ENCODE data around the gene KCP.

Gene KCP

GRCh38 chr7:128831994-128832879 is 78.3 kb downstream of the KCP start:
- H3K27me3 ChIP-seq (replicated peaks in 2 of 5; ENCODE audit: control insufficient read depth in 4 of 5, insufficient read depth in 5 of 5, low read length in 4 of 5) = peaks cover 0 to 28% (median 4%) of the 10 kb centered on the region in 5 experiments
- WGBS (ENCODE audit: insufficient coverage) = 7% methylated on average over 7 of the region's 22 CpGs
- DNase-seq = peak in 2 of 3 donors; percentile 28 to 44
- POLR2A ChIA-PET = interaction anchor here (0.6 to 0.7 kb wide), 2 partner anchors 10 to 384 kb away, joined by 3 read pairs; no protein-coding TSS in a partner anchor
- H3K9me3 ChIP-seq (ENCODE audit: control extremely low read depth in 1 of 5, control insufficient read depth in 4 of 5, insufficient read depth in 2 of 5, low read depth in 1 of 5, low read length in 4 of 5) = no peaks in the 10 kb centered on the region
- CTCF ChIA-PET = interaction anchor here (0.9 to 3.6 kb wide), 11 partner anchors 10 to 51 kb away, joined by 3 to 28 read pairs (median 3); no protein-coding TSS in a partner anchor
- no peaks in the 10 kb centered on the region for H3K36me3 ChIP-seq (ENCODE audit: control insufficient read depth in 4 of 4, insufficient read depth in 4 of 4, low read length in 3 of 4)
- peak overlapping the region in 1 of 2 experiments; percentile 75 for H3K27ac ChIP-seq (ENCODE audit: insufficient read depth in 1 of 2, low read depth in 1 of 2, low read length in 2 of 2, poor library complexity in 1 of 2, severe bottlenecking in 2 of 2)
- H3K4me3 ChIP-seq (ENCODE audit: control insufficient read depth in 1 of 7, extremely low read depth in 1 of 7, insufficient read depth in 4 of 7, low read depth in 2 of 7, low read length in 6 of 7) = peak overlapping the region in 4 of 7 experiments; percentile 48 to 59 (median 50)
- peaks cover 0 to 45% (median 44%) of the 10 kb centered on the region in 4 experiments for H3K4me1 ChIP-seq (ENCODE audit: control extremely low read depth in 1 of 4, control insufficient read depth in 4 of 4, insufficient read depth in 4 of 4, low read length in 3 of 4)

DNA sequence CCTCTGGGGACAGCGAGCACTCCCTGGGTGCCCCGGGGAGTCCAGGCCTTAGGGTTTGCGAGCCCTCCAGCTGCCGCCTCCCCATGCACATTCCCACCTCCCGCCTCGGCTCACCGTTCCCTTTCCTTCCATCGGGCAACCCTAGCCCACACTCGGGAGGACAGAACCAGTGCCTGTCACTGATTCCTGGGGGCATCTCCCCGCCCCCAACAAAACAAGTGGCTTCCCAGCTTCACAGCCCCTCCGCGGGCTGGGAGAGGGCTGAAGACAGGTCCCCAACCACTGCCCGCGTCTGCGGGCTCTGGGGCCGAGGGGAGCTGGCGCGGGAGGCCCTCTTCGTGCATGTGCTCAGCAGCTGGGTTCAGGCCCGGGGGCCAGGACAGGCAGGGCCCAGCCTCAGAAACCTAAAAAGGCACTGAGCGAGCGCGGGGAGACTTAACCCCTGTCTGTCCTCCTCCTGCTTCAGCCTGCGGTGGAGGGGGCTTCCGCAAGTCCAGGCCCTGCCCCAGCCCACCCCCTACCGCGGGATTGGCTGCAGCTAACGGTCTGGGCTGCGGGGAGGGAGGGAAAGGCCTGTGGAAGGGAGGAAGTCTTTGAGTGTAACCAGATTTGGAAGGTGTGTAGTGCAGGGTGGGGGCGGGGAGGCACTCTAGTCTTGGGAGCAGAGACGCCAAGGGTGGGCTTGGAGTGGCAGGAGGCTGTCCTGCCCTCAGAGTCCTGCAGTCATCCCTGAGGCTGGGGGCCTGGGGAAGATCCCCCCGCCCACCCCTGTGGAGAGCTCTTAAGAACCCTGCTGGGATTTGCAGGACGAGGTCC is 79.1 kb downstream of the KCP start:
- no peaks in the 10 kb centered on the region for H3K36me3 ChIP-seq (ENCODE audit: control insufficient read depth in 4 of 4, insufficient read depth in 4 of 4, low read length in 3 of 4)
- ChIA-PET CTCF (interaction anchor here (1.0 to 3.6 kb wide), 8 partner anchors 9 to 52 kb away, joined by 3 to 28 read pairs (median 5); no protein-coding TSS in a partner anchor), POLR2A (interaction anchor here (0.6 to 0.7 kb wide), 2 partner anchors 10 to 385 kb away, joined by 3 read pairs; no protein-coding TSS in a partner anchor)
- H3K9me3 ChIP-seq (ENCODE audit: control extremely low read depth in 1 of 5, control insufficient read depth in 4 of 5, insufficient read depth in 2 of 5, low read depth in 1 of 5, low read length in 4 of 5) = no peaks in the 10 kb centered on the region
- peak overlapping the region in 1 of 2 experiments; percentile 75 for H3K27ac ChIP-seq (ENCODE audit: insufficient read depth in 1 of 2, low read depth in 1 of 2, low read length in 2 of 2, poor library complexity in 1 of 2, severe bottlenecking in 2 of 2)
- peaks cover 0 to 28% (median 4%) of the 10 kb centered on the region in 5 experiments for H3K27me3 ChIP-seq (replicated peaks in 2 of 5; ENCODE audit: control insufficient read depth in 4 of 5, insufficient read depth in 5 of 5, low read length in 4 of 5)
- peak in 2 of 3 donors; percentile 49 to 61 for DNase-seq
- H3K4me3 ChIP-seq (ENCODE audit: control insufficient read depth in 1 of 7, extremely low read depth in 1 of 7, insufficient read depth in 4 of 7, low read depth in 2 of 7, low read length in 6 of 7) = peak overlapping the region in 4 of 7 experiments; percentile 36 to 52 (median 49)
- WGBS (ENCODE audit: insufficient coverage) = 4% methylated on average over 31 of the region's 33 CpGs
- peaks cover 0 to 45% (median 44%) of the 10 kb centered on the region in 4 experiments for H3K4me1 ChIP-seq (ENCODE audit: control extremely low read depth in 1 of 4, control insufficient read depth in 4 of 4, insufficient read depth in 4 of 4, low read length in 3 of 4)

- H3K4me3 ChIP-seq (ENCODE audit: control insufficient read depth in 1 of 7, extremely low read depth in 1 of 7, insufficient read depth in 4 of 7, low read depth in 2 of 7, low read length in 6 of 7) = peak within 1 kb of the TSS; percentile 12 to 65 (median 48)
- peak; percentile 36 to 74 (median 63) for DNase-seq
- no peaks in the 10 kb centered on the region for H3K9me3 ChIP-seq (ENCODE audit: control extremely low read depth in 1 of 5, control insufficient read depth in 4 of 5, insufficient read depth in 2 of 5, low read depth in 1 of 5, low read length in 4 of 5)
- no peaks in the 10 kb centered on the region for H3K36me3 ChIP-seq (ENCODE audit: control insufficient read depth in 4 of 4, insufficient read depth in 4 of 4, low read length in 3 of 4)
- ChIA-PET CTCF (interaction anchor here (1.0 to 3.6 kb wide), 4 partner anchors 8 to 53 kb away, joined by 3 to 28 read pairs (median 7); no protein-coding TSS in a partner anchor), POLR2A (interaction anchor here (0.7 kb wide), 1 partner anchor 11 kb away, joined by 3 read pairs; no protein-coding TSS in a partner anchor)
- peaks cover 0 to 45% (median 44%) of the 10 kb centered on the region in 4 experiments for H3K4me1 ChIP-seq (ENCODE audit: control extremely low read depth in 1 of 4, control insufficient read depth in 4 of 4, insufficient read depth in 4 of 4, low read length in 3 of 4)
- peak within 1 kb of the TSS in 1 of 2 experiments; percentile 75 for H3K27ac ChIP-seq (ENCODE audit: insufficient read depth in 1 of 2, low read depth in 1 of 2, low read length in 2 of 2, poor library complexity in 1 of 2, severe bottlenecking in 2 of 2)
- WGBS (ENCODE audit: insufficient coverage) = 3% methylated on average over 96 of the region's 109 CpGs
- H3K27me3 ChIP-seq (replicated peaks in 2 of 5; ENCODE audit: control insufficient read depth in 4 of 5, insufficient read depth in 5 of 5, low read length in 4 of 5) = peaks cover 0 to 28% (median 4%) of the 10 kb centered on the region in 5 experiments
Observed at GRCh38 chr7:128830231-128831177, 80.0 kb downstream of the KCP start, which contains the start of gene FLNC. TSS of gene FLNC (plus strand) at chr7:128830406. CDS start at chr7:128830638, 232 bp downstream.

DNA sequence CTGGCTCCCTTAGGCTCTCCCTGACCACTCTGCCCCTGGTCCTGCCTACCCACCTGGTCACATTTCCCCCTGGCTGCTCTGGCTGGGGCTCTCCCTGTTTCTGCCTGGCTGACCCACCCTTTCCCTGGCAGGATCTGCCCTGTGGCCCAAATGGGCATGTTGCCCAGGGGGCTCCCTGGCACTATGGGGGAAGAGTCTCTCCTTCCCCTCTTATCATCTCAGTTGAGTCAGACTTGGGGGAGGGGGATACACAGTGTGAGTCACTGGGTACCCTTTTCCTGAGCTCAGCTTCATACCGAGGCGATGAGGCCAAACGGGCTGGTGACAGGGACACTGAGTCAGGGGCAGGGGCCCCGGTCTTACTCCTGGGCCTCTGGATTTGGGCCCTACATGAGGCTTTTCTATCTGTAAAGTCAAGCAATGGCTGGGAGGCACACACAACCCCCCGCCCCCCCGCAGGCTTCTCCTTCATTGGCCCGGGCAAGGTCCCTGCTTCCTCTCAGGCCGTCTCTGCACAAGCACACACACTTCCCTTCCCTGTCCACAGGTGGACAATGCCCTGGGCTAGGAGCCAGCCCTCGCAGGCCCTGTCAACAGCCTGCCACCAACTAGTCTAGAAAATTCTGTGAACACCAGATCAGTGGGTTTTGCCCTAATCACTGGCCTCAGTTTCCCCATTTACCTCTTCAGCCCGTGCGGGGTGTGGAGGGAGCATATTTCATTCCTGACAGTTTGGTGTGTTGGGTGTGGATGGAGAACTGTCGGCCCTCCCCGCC is 80.9 kb downstream of the KCP start:
- Histone ChIP-seq H3K9me3 (ENCODE audit: control extremely low read depth in 1 of 5, control insufficient read depth in 4 of 5, insufficient read depth in 2 of 5, low read depth in 1 of 5, low read length in 4 of 5) (no peaks in the 10 kb centered on the region), H3K36me3 (ENCODE audit: control insufficient read depth in 4 of 4, insufficient read depth in 4 of 4, low read length in 3 of 4) (no peaks in the 10 kb centered on the region), H3K4me1 (ENCODE audit: control extremely low read depth in 1 of 4, control insufficient read depth in 4 of 4, insufficient read depth in 4 of 4, low read length in 3 of 4) (peaks cover 0 to 45% (median 44%) of the 10 kb centered on the region in 4 experiments), H3K4me3 (ENCODE audit: control insufficient read depth in 1 of 7, extremely low read depth in 1 of 7, insufficient read depth in 4 of 7, low read depth in 2 of 7, low read length in 6 of 7) (peak overlapping the region in 6 of 7 experiments; percentile 13 to 65 (median 32)), H3K27me3 (replicated peaks in 2 of 5; ENCODE audit: control insufficient read depth in 4 of 5, insufficient read depth in 5 of 5, low read length in 4 of 5) (peaks cover 0 to 28% (median 4%) of the 10 kb centered on the region in 5 experiments), H3K27ac (ENCODE audit: insufficient read depth in 1 of 2, low read depth in 1 of 2, low read length in 2 of 2, poor library complexity in 1 of 2, severe bottlenecking in 2 of 2) (no peak overlapping the region)
- ChIA-PET POLR2A (no interaction called here), CTCF (no interaction called here)
- peak in 2 of 3 donors; percentile 3 to 22 for DNase-seq
- 32% methylated on average over 9 of the region's 13 CpGs for WGBS (ENCODE audit: insufficient coverage)

GRCh38 chr7:128827971-128828711 is 82.4 kb downstream of the KCP start:
- ChIA-PET CTCF (interaction anchor here (0.9 to 1.5 kb wide), 3 partner anchors 12 to 33 kb away, joined by 3 to 4 read pairs (median 3); no protein-coding TSS in a partner anchor), POLR2A (no interaction called here)
- H3K36me3 ChIP-seq (ENCODE audit: control insufficient read depth in 4 of 4, insufficient read depth in 4 of 4, low read length in 3 of 4) = no peaks in the 10 kb centered on the region
- H3K27ac ChIP-seq (ENCODE audit: insufficient read depth in 1 of 2, low read depth in 1 of 2, low read length in 2 of 2, poor library complexity in 1 of 2, severe bottlenecking in 2 of 2) = no peak overlapping the region
- H3K9me3 ChIP-seq (ENCODE audit: control extremely low read depth in 1 of 5, control insufficient read depth in 4 of 5, insufficient read depth in 2 of 5, low read depth in 1 of 5, low read length in 4 of 5) = no peaks in the 10 kb centered on the region
- peaks cover 0 to 38% (median 37%) of the 10 kb centered on the region in 4 experiments for H3K4me1 ChIP-seq (ENCODE audit: control extremely low read depth in 1 of 4, control insufficient read depth in 4 of 4, insufficient read depth in 4 of 4, low read length in 3 of 4)
- H3K4me3 ChIP-seq (ENCODE audit: control insufficient read depth in 1 of 7, extremely low read depth in 1 of 7, insufficient read depth in 4 of 7, low read depth in 2 of 7, low read length in 6 of 7) = no peak overlapping the region
- H3K27me3 ChIP-seq (replicated peaks in 2 of 5; ENCODE audit: control insufficient read depth in 4 of 5, insufficient read depth in 5 of 5, low read length in 4 of 5) = peaks cover 0 to 28% (median 4%) of the 10 kb centered on the region in 5 experiments
- DNase-seq = no peak
- WGBS (ENCODE audit: insufficient coverage) = 95% methylated on average over 6 of the region's 10 CpGs
